OCI-LY1 (cell line): ENCODE measurements around the gene CUEDC1.

Experiments
- EZH2 ChIP-seq: fragments of 200-600 bp; sonication (generic), shearing (Covaris generic); IDR thresholded peaks from 2 replicates; pipeline ENCODE4 v1.8.0; 2017; ENCODE audit warnings: borderline replicate concordance, mixed run types, mild to moderate bottlenecking, antibody characterized with exemption, low read length, moderate library complexity, mixed read lengths
- TF ChIP-seq, protein P1 (sequence below): fragments of 200-600 bp; sonication (generic), shearing (Covaris generic); IDR thresholded peaks from 2 replicates; pipeline ENCODE4 v1.5.1; 2017; ENCODE audit warnings: mild to moderate bottlenecking, antibody characterized with exemption, low read length, moderate library complexity, mixed read lengths

DNA sequence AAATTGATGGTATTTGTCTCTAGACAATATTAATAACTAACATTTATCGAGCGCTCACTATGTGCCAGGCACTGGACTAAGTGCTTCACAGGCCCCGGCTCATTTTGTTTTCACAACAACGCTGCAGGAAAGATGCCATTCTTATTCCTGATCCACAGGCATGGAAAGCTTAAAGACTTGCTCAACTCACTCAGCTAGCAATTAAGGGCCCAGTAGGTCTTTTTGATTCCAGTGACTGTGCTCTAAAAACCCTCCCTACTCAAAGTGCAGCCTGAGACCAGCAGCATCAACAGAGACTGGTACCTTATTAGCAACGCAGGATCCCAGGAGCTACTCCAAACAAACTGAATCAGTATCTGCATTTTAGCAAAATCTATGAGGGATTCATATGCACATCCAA is 35.3 kb downstream of the CUEDC1 start:
- TF ChIP-seq, protein P1, sequence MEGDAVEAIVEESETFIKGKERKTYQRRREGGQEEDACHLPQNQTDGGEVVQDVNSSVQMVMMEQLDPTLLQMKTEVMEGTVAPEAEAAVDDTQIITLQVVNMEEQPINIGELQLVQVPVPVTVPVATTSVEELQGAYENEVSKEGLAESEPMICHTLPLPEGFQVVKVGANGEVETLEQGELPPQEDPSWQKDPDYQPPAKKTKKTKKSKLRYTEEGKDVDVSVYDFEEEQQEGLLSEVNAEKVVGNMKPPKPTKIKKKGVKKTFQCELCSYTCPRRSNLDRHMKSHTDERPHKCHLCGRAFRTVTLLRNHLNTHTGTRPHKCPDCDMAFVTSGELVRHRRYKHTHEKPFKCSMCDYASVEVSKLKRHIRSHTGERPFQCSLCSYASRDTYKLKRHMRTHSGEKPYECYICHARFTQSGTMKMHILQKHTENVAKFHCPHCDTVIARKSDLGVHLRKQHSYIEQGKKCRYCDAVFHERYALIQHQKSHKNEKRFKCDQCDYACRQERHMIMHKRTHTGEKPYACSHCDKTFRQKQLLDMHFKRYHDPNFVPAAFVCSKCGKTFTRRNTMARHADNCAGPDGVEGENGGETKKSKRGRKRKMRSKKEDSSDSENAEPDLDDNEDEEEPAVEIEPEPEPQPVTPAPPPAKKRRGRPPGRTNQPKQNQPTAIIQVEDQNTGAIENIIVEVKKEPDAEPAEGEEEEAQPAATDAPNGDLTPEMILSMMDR, result no peak
- TF ChIP-seq EZH2, result no peak
